22Rv1 (cell line): ENCODE data around the gene NEMP1.
A peak's percentile ranks its signal among the peaks of the same experiment; 100 is the strongest.

Source experiments
- H3K27ac ChIP-seq: fragments of 450-650 bp; 2 replicates; pipeline ENCODE4 v1.5.1; 2017
- CTCF ChIP-seq: fragments of 450-650 bp; IDR thresholded peaks from 2 replicates; pipeline ENCODE4 v1.5.1; 2017; ENCODE audit warnings: mild to moderate bottlenecking
- ZFX ChIP-seq: fragments of 450-650 bp; IDR thresholded peaks from 2 replicates; pipeline ENCODE4 v1.6.1; 2017; ENCODE audit warnings: antibody characterized with exemption, borderline replicate concordance

NEMP1 gene

GRCh38 chr12:57104292-57104910 lies 25.8 kb upstream of the NEMP1 start:
- no peak for TF ChIP-seq ZFX
- TF ChIP-seq CTCF, result no peak
- H3K27ac ChIP-seq, result no peak overlapping the region

GRCh38 chr12:57103856-57104255 lies 25.3 kb upstream of the NEMP1 start:
- no peak overlapping the region for H3K27ac ChIP-seq

GRCh38 chr12:57101892-57102695 lies 23.5 kb upstream of the NEMP1 start:
- TF ChIP-seq CTCF (no peak), ZFX (no peak)
- no peak overlapping the region for H3K27ac ChIP-seq

More at GRCh38 chr12:57103856-57104255, 25.3 kb upstream of the NEMP1 start:
- TF ChIP-seq ZFX (no peak), CTCF (no peak)

- TF ChIP-seq ZFX (no peak), CTCF (no peak)
- H3K27ac ChIP-seq, result peak overlapping the region; percentile 27; the same call in 1 of the 2 replicates
Observed at GRCh38 chr12:57099766-57100165, 21.2 kb upstream of the NEMP1 start.

GRCh38 chr12:57099047-57099714 lies 20.6 kb upstream of the NEMP1 start:
- no peak overlapping the region for H3K27ac ChIP-seq
- TF ChIP-seq ZFX (no peak), CTCF (no peak)

- peak overlapping the region; percentile 17; the same call in 1 of the 2 replicates for H3K27ac ChIP-seq
- no peak for TF ChIP-seq CTCF
- TF ChIP-seq ZFX, result no peak
Observed at GRCh38 chr12:57098546-57098945, 20.0 kb upstream of the NEMP1 start.

- peak overlapping the region; percentile 17; the same call in 1 of the 2 replicates for H3K27ac ChIP-seq
- TF ChIP-seq CTCF (no peak), ZFX (no peak)
Observed at GRCh38 chr12:57097554-57097835, 18.9 kb upstream of the NEMP1 start.
